ENCODE results near the gene PRUNE2.

DNA sequence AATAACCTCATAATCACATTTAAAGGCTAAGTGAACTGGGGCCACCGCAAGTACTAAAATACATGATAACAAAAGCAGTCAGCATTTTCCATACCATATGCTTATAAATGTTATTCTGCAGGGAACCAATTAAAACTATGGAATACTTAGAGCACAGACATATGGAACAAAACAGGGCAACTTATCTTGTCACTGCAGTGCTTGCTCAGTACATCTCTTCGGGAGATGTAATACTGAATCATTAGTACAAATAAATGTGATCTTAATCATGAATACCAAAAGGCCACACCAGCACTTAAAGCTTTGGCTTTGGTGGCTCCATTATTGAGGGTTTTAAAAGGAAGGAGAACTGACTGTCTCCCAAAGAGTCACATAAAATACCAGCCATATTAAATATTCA, 32.1 kb downstream of the PRUNE2 start:
- TF ChIP-seq MYC (CRISPR knock-in tag; IDR thresholded peaks at IDR 0.05; ENCODE audit: borderline replicate concordance) = no peak
- TF ChIP-seq, protein P1, sequence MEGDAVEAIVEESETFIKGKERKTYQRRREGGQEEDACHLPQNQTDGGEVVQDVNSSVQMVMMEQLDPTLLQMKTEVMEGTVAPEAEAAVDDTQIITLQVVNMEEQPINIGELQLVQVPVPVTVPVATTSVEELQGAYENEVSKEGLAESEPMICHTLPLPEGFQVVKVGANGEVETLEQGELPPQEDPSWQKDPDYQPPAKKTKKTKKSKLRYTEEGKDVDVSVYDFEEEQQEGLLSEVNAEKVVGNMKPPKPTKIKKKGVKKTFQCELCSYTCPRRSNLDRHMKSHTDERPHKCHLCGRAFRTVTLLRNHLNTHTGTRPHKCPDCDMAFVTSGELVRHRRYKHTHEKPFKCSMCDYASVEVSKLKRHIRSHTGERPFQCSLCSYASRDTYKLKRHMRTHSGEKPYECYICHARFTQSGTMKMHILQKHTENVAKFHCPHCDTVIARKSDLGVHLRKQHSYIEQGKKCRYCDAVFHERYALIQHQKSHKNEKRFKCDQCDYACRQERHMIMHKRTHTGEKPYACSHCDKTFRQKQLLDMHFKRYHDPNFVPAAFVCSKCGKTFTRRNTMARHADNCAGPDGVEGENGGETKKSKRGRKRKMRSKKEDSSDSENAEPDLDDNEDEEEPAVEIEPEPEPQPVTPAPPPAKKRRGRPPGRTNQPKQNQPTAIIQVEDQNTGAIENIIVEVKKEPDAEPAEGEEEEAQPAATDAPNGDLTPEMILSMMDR (CRISPR knock-in tag; IDR thresholded peaks at IDR 0.05) = no peak
- TF ChIP-seq, protein P2, sequence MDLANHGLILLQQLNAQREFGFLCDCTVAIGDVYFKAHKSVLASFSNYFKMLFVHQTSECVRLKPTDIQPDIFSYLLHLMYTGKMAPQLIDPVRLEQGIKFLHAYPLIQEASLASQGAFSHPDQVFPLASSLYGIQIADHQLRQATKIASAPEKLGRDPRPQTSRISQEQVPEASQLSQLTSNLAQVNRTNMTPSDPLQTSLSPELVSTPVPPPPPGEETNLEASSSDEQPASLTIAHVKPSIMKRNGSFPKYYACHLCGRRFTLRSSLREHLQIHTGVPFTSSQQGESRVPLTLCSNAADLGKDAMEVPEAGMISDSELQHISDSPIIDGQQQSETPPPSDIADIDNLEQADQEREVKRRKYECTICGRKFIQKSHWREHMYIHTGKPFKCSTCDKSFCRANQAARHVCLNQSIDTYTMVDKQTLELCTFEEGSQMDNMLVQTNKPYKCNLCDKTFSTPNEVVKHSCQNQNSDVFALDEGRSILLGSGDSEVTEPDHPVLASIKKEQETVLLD (CRISPR knock-in tag; IDR thresholded peaks at IDR 0.05; ENCODE audit: low read depth) = no peak
- no peak for TF ChIP-seq SMAD1 (CRISPR knock-in tag; IDR thresholded peaks at IDR 0.05; ENCODE audit: borderline replicate concordance, low read depth)
- TF ChIP-seq AHR (CRISPR knock-in tag; IDR thresholded peaks at IDR 0.05) = no peak

Data from HepG2 (cell line).